WTC11 (cell line): ENCODE data around the gene PDCD10. TPM values are rescaled to one million over a fixed set of nuclear protein-coding genes. Genes with fewer than 3 reads are reported as not detected.
A peak's percentile ranks its signal among the peaks of the same experiment; 100 is the strongest.

Experiments used
- ATAC-seq: fragments of 200-7000 bp; cut with Tn5 transposase; 2 replicates; pipeline ENCODE4 v1.10.0; 2021; ENCODE audit warnings: mild to moderate bottlenecking, moderate library complexity
- CTCF ChIA-PET: fragments of 300-600 bp; sonication (Branson Sonifier 250); formaldehyde crosslinking; loops from one replicate; lab custom pipeline; 2021; ENCODE audit warnings: antibody characterized with exemption; lab: Charles Lee
- POLR2A ChIA-PET: fragments of 350-600 bp; sonication (Branson Sonifier 250); formaldehyde crosslinking; loops from one replicate; lab custom pipeline; 2021; ENCODE audit warnings: antibody characterized with exemption; lab: Charles Lee
- DNase-seq: peaks from one replicate; pipeline ENCODE4 v3.0.0; 2021; ENCODE audit warnings: low spot score
- H3K27ac Mint-ChIP-seq: 2 replicates; pipeline ENCODE4 v1.8.0; 2021; ENCODE audit warnings: mixed read lengths
- H3K27me3 Mint-ChIP-seq: 2 replicates; pipeline ENCODE4 v1.8.0; 2021; ENCODE audit warnings: low read depth, mild to moderate bottlenecking, moderate library complexity, mixed read lengths
- H3K36me3 Mint-ChIP-seq: 2 replicates; pipeline ENCODE4 v1.8.0; 2021; ENCODE audit warnings: mixed read lengths
- H3K4me1 Mint-ChIP-seq: 2 replicates; pipeline ENCODE4 v1.8.0; 2022; ENCODE audit warnings: mixed read lengths
- H3K4me3 Mint-ChIP-seq: 2 replicates; pipeline ENCODE4 v1.8.0; 2021; ENCODE audit warnings: mild to moderate bottlenecking, moderate library complexity, mixed read lengths
- H3K9me3 Mint-ChIP-seq: 2 replicates; pipeline ENCODE4 v1.8.0; 2021; ENCODE audit warnings: mixed read lengths
- AFF4 ChIP-seq: sonication (generic); formaldehyde crosslinking; IDR thresholded peaks from 2 replicates; pipeline ENCODE4 v1.8.1; 2023; ENCODE audit warnings: mild to moderate bottlenecking, missing genetic modification reagents, borderline replicate concordance
- CBFB ChIP-seq: sonication (generic); formaldehyde crosslinking; IDR thresholded peaks from 2 replicates; pipeline ENCODE4 v1.8.1; 2022; ENCODE audit warnings: mild to moderate bottlenecking, low read depth, missing genetic modification reagents
- E2F1 ChIP-seq: sonication (generic); formaldehyde crosslinking; IDR thresholded peaks from 2 replicates; pipeline ENCODE4 v1.8.0; 2022; ENCODE audit warnings: mild to moderate bottlenecking, missing genetic modification reagents
- E2F4 ChIP-seq: sonication (generic); formaldehyde crosslinking; IDR thresholded peaks from 2 replicates; pipeline ENCODE4 v1.8.1; 2022; ENCODE audit warnings: low read depth, mild to moderate bottlenecking, moderate library complexity, missing genetic modification reagents, borderline replicate concordance
- FOXK1 ChIP-seq: sonication (generic); formaldehyde crosslinking; IDR thresholded peaks from 2 replicates; pipeline ENCODE4 v1.8.0; 2022; ENCODE audit warnings: mild to moderate bottlenecking, moderate library complexity, missing genetic modification reagents
- FOXP1 ChIP-seq: sonication (generic); formaldehyde crosslinking; IDR thresholded peaks from 2 replicates; pipeline ENCODE4 v1.8.0; 2022; ENCODE audit warnings: missing genetic modification reagents, mild to moderate bottlenecking, moderate library complexity, borderline replicate concordance
- GABPB1 ChIP-seq: sonication (generic); formaldehyde crosslinking; IDR thresholded peaks from 2 replicates; pipeline ENCODE4 v1.8.1; 2023; ENCODE audit warnings: mild to moderate bottlenecking, missing genetic modification reagents
- GRHL2 ChIP-seq: fragments of 250-450 bp; sonication (Bioruptor Pico); IDR thresholded peaks from 2 replicates; pipeline ENCODE4 v1.8.0; 2022; ENCODE audit warnings: mild to moderate bottlenecking, moderate library complexity; ENCODE audit not compliant: insufficient replicate concordance, severe bottlenecking
- KAT7 ChIP-seq: sonication (generic); formaldehyde crosslinking; IDR thresholded peaks from 2 replicates; pipeline ENCODE4 v1.8.1; 2023; ENCODE audit warnings: missing genetic modification reagents, mild to moderate bottlenecking, borderline replicate concordance
- MAX ChIP-seq: sonication (generic); formaldehyde crosslinking; IDR thresholded peaks from 2 replicates; pipeline ENCODE4 v1.8.0; 2022; ENCODE audit warnings: mild to moderate bottlenecking, missing genetic modification reagents
- MXD4 ChIP-seq: fragments of 250-450 bp; sonication (Bioruptor Pico); IDR thresholded peaks from 2 replicates; pipeline ENCODE4 v1.8.0; 2021; ENCODE audit warnings: mild to moderate bottlenecking, moderate library complexity, borderline replicate concordance
- NFE2L1 ChIP-seq: sonication (generic); formaldehyde crosslinking; IDR thresholded peaks from 2 replicates; pipeline ENCODE4 v1.8.1; 2023; ENCODE audit warnings: missing genetic modification reagents
- NR3C1 ChIP-seq: sonication (generic); formaldehyde crosslinking; conservative IDR thresholded peaks from 2 replicates; pipeline ENCODE4 v1.8.1; 2023; ENCODE audit warnings: low read depth, mild to moderate bottlenecking, missing genetic modification reagents
- PRRX2 ChIP-seq: fragments of 250-450 bp; sonication (Bioruptor Pico); IDR thresholded peaks from 2 replicates; pipeline ENCODE4 v1.8.0; 2021; ENCODE audit warnings: mild to moderate bottlenecking
- RORB ChIP-seq: fragments of 250-450 bp; sonication (Bioruptor Pico); IDR thresholded peaks from 2 replicates; pipeline ENCODE4 v1.9.0; 2021; ENCODE audit warnings: mild to moderate bottlenecking
- SMAD3 ChIP-seq: sonication (generic); formaldehyde crosslinking; IDR thresholded peaks from 2 replicates; pipeline ENCODE4 v1.8.0; 2022; ENCODE audit warnings: missing genetic modification reagents, mild to moderate bottlenecking, borderline replicate concordance
- TEAD1 ChIP-seq: sonication (generic); formaldehyde crosslinking; IDR thresholded peaks from 2 replicates; pipeline ENCODE4 v1.8.0; 2022; ENCODE audit warnings: mild to moderate bottlenecking, missing genetic modification reagents
- ZNF425 ChIP-seq: fragments of 250-450 bp; sonication (Bioruptor Pico); conservative IDR thresholded peaks from 2 replicates; pipeline ENCODE4 v1.9.0; 2021; ENCODE audit warnings: mild to moderate bottlenecking
- total RNA-seq: library from RNA; stranded (reverse); gene quantifications from 3 replicates; pipeline ENCODE4 v1.2.3, GENCODE V29; 2021
- TF ChIP-seq, protein P1 (sequence below): sonication (generic); formaldehyde crosslinking; conservative IDR thresholded peaks from 2 replicates; pipeline ENCODE4 v1.8.1; 2023; ENCODE audit warnings: mild to moderate bottlenecking, low read depth, missing genetic modification reagents, moderate library complexity
- TF ChIP-seq, protein P2 (sequence below): sonication (generic); formaldehyde crosslinking; IDR thresholded peaks from 2 replicates; pipeline ENCODE4 v1.8.0; 2022; ENCODE audit warnings: mild to moderate bottlenecking, missing genetic modification reagents
- TF ChIP-seq, protein P3 (sequence below): sonication (generic); formaldehyde crosslinking; conservative IDR thresholded peaks from 2 replicates; pipeline ENCODE4 v1.8.1; 2022; ENCODE audit warnings: mild to moderate bottlenecking, missing genetic modification reagents

The PDCD10 gene
- total RNA-seq, 1 experiment from 2014 or later = 60.8 TPM

DNA sequence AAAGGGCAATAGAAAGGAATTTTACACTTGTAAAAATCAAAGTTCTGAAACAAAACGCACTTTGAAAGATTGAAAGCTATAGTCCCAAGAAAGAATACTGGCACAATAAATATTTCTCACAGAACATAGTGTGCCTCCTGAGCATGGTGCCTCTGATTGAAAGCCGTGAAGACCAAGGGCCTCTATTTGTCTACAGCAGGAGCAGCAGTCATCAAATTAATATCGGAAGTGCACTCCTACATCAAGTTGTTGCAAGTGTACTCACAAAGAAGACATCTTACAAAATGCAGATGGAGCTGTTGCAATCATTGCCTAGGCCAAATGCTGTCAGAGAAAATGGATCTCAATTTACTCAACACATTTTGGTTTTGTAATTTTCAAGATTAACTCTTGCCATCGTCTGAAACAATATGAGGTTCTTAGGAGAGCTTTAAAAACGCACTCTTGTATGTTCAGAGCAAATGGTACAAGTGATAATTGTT, 71.7 kb downstream of the PDCD10 start (continued):
- TF ChIP-seq ZNF425 (CRISPR knock-in tag) = no peak
- no peak for TF ChIP-seq E2F1 (CRISPR knock-in tag)
- TF ChIP-seq GABPB1 (CRISPR knock-in tag) = no peak
- no peak for TF ChIP-seq NR3C1 (CRISPR knock-in tag)

GRCh38 chr3:167657684-167658225, 76.9 kb downstream of the PDCD10 start:
- H3K4me3 Mint-ChIP-seq = no peak overlapping the region
- ChIA-PET CTCF (no interaction called here), POLR2A (no interaction called here)
- peak; percentile 12 for DNase-seq
- H3K27ac Mint-ChIP-seq = peak overlapping the region; percentile 1; the same call in 1 of the 2 replicates
- H3K36me3 Mint-ChIP-seq = no peaks in the 10 kb centered on the region
- H3K27me3 Mint-ChIP-seq = no peaks in the 10 kb centered on the region
- peaks cover 9% of the 10 kb centered on the region for H3K9me3 Mint-ChIP-seq
- TF ChIP-seq NR3C1 (CRISPR knock-in tag) (no peak), MXD4 (CRISPR knock-in tag) (no peak), MAX (CRISPR knock-in tag) (no peak), GRHL2 (no peak), AFF4 (CRISPR knock-in tag) (no peak), E2F4 (CRISPR knock-in tag) (no peak), FOXP1 (CRISPR knock-in tag) (no peak), KAT7 (CRISPR knock-in tag) (no peak)
- H3K4me1 Mint-ChIP-seq = peaks cover 20% of the 10 kb centered on the region
- ATAC-seq = peak; percentile 65

DNA sequence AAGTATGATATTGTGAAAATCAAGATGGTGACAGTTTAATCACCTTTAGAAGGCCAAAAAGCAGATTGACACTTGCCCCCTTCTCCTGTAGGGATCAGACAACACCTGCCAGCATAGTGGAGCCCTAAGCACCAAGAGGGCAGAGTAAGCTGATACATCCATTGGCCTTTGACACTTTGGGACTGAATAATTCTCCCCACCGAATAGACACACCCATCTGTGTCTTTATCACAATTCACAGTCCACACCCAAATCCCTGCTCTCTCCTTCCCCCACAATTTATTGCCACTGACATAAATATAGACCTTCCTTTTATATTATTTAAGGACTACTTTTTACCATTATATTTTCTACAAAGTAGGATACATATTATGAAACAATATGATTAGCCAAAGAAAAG, 77.9 kb downstream of the PDCD10 start:
- CTCF ChIA-PET = no interaction called here
- TF ChIP-seq, protein P1, sequence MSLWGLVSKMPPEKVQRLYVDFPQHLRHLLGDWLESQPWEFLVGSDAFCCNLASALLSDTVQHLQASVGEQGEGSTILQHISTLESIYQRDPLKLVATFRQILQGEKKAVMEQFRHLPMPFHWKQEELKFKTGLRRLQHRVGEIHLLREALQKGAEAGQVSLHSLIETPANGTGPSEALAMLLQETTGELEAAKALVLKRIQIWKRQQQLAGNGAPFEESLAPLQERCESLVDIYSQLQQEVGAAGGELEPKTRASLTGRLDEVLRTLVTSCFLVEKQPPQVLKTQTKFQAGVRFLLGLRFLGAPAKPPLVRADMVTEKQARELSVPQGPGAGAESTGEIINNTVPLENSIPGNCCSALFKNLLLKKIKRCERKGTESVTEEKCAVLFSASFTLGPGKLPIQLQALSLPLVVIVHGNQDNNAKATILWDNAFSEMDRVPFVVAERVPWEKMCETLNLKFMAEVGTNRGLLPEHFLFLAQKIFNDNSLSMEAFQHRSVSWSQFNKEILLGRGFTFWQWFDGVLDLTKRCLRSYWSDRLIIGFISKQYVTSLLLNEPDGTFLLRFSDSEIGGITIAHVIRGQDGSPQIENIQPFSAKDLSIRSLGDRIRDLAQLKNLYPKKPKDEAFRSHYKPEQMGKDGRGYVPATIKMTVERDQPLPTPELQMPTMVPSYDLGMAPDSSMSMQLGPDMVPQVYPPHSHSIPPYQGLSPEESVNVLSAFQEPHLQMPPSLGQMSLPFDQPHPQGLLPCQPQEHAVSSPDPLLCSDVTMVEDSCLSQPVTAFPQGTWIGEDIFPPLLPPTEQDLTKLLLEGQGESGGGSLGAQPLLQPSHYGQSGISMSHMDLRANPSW = no peak
- TF ChIP-seq TEAD1 (CRISPR knock-in tag) = no peak
- TF ChIP-seq RORB (CRISPR knock-in tag) = no peak
- no peak for TF ChIP-seq PRRX2
- TF ChIP-seq SMAD3 (CRISPR knock-in tag) = no peak
- TF ChIP-seq CBFB (CRISPR knock-in tag) = no peak
- TF ChIP-seq, protein P2, sequence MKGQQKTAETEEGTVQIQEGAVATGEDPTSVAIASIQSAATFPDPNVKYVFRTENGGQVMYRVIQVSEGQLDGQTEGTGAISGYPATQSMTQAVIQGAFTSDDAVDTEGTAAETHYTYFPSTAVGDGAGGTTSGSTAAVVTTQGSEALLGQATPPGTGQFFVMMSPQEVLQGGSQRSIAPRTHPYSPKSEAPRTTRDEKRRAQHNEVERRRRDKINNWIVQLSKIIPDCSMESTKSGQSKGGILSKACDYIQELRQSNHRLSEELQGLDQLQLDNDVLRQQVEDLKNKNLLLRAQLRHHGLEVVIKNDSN (CRISPR knock-in tag) = no peak
- TF ChIP-seq, protein P3, sequence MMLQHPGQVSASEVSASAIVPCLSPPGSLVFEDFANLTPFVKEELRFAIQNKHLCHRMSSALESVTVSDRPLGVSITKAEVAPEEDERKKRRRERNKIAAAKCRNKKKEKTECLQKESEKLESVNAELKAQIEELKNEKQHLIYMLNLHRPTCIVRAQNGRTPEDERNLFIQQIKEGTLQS (CRISPR knock-in tag) = no peak
- no peak for TF ChIP-seq FOXK1 (CRISPR knock-in tag)
- TF ChIP-seq NFE2L1 (CRISPR knock-in tag) = no peak

More for the DNA sequence above, 77.9 kb downstream of the PDCD10 start:
- no peaks in the 10 kb centered on the region for H3K36me3 Mint-ChIP-seq
- H3K9me3 Mint-ChIP-seq = peaks cover 9% of the 10 kb centered on the region
- H3K4me1 Mint-ChIP-seq = peaks cover 27% of the 10 kb centered on the region
- no peak overlapping the region for H3K4me3 Mint-ChIP-seq
- DNase-seq (no peak), ATAC-seq (no peak)
- no peak overlapping the region; the same call in 1 of the 2 replicates for H3K27ac Mint-ChIP-seq
- no peaks in the 10 kb centered on the region for H3K27me3 Mint-ChIP-seq
- POLR2A ChIA-PET = no interaction called here
